Mucosa of descending colon (tissue), 3 donors: ENCODE results near the gene CFAP73. TPM values are rescaled to one million over a fixed set of nuclear protein-coding genes. Genes with fewer than 3 reads are reported as not detected.
A peak's percentile ranks its signal among the peaks of the same experiment; 100 is the strongest.

Experiments
- ATAC-seq: fragments of 200-7000 bp; cut with Tn5 transposase; one replicate; pipeline ENCODE4 v1.9.1; 2020; ENCODE audit warnings: mild to moderate bottlenecking, moderate library complexity
- DNase-seq, 3 donors: peaks; one replicate each; pipeline ENCODE4 v3.0.0-alpha.2; 2020
- H3K36me3 ChIP-seq: fragments of 200-600 bp; one replicate; pipeline ENCODE4 v1.8.0; 2021; ENCODE audit warnings: low read depth, mild to moderate bottlenecking
- H3K4me1 ChIP-seq: fragments of 200-600 bp; one replicate; pipeline ENCODE4 v1.8.0; 2021; ENCODE audit warnings: low read depth, mild to moderate bottlenecking
- H3K4me3 ChIP-seq: fragments of 200-600 bp; one replicate; pipeline ENCODE4 v1.8.0; 2021; ENCODE audit warnings: mild to moderate bottlenecking
- H3K9me3 ChIP-seq: fragments of 200-600 bp; one replicate; pipeline ENCODE4 v1.8.0; 2021; ENCODE audit warnings: mild to moderate bottlenecking
- CTCF ChIP-seq: fragments of 200-600 bp; IDR thresholded peaks from one replicate; pipeline ENCODE4 v1.8.0; 2022; ENCODE audit warnings: antibody characterized with exemption, mild to moderate bottlenecking
- intact Hi-C, 2 donors: fragments of 100-400 bp; cut with DNase I in 1 of 2; cut with micrococcal nuclease in 1 of 2; formaldehyde crosslinking; loops; one replicate each; pipeline versions ENCODE4 v1.11.0 to v1.11.1; 2022; cut with DNase I, micrococcal nuclease
- total RNA-seq, 3 donors: library from RNA; stranded (reverse); fragmentation: NEBNext Ultra II Directional in 2 of 3; extraction: Animal tissue kit (Norgen Biotek cat#: 25700) in 2 of 3; gene quantifications; one replicate each; pipeline versions ENCODE4 v1.2.1 to v1.2.4, GENCODE V29; 2021 to 2023
- donor health status: DM: no; HTN: no; CAD: no; lungs with moderate emphysema.
- donor health status: DM: no; HTN: no; CAD: no.
- donor health status: DM: no; HTN: yes; CAD: no.

The CFAP73 gene
- total RNA-seq, 3 donors from 2014 or later = 0.34 TPM; not detected in 2

- intact Hi-C loops = no loop called here
- no peak for DNase-seq
- no peaks in the 10 kb centered on the region for H3K36me3 ChIP-seq
- ATAC-seq = peak; percentile 9
- no peak overlapping the region for H3K4me3 ChIP-seq
- H3K4me1 ChIP-seq = no peaks in the 10 kb centered on the region
- H3K9me3 ChIP-seq = no peaks in the 10 kb centered on the region
- TF ChIP-seq CTCF = no peak
Observed at GRCh38 chr12:113161415-113162016, 12.0 kb downstream of the CFAP73 start.

- no peak overlapping the region for H3K4me3 ChIP-seq
- no peaks in the 10 kb centered on the region for H3K9me3 ChIP-seq
- no peaks in the 10 kb centered on the region for H3K4me1 ChIP-seq
- no peak for TF ChIP-seq CTCF
- intact Hi-C loops = no loop called here
- H3K36me3 ChIP-seq = no peaks in the 10 kb centered on the region
- ATAC-seq (no peak), DNase-seq (no peak)
Observed at GRCh38 chr12:113162102-113163029, 12.8 kb downstream of the CFAP73 start.

- Histone ChIP-seq H3K36me3 (no peaks in the 10 kb centered on the region), H3K9me3 (no peaks in the 10 kb centered on the region), H3K4me3 (no peak overlapping the region), H3K4me1 (no peaks in the 10 kb centered on the region)
- DNase-seq (no peak), ATAC-seq (no peak)
- TF ChIP-seq CTCF = no peak
- intact Hi-C loops = no loop called here
Observed at GRCh38 chr12:113163030-113163360, 13.5 kb downstream of the CFAP73 start.

GRCh38 chr12:113164014-113164413 lies 14.5 kb downstream of the CFAP73 start:
- H3K4me1 ChIP-seq = no peaks in the 10 kb centered on the region
- ATAC-seq (no peak), DNase-seq (no peak)
- TF ChIP-seq CTCF = no peak
- H3K36me3 ChIP-seq = no peaks in the 10 kb centered on the region
- no peaks in the 10 kb centered on the region for H3K9me3 ChIP-seq
- H3K4me3 ChIP-seq = no peak overlapping the region
- intact Hi-C loops = no loop called here

GRCh38 chr12:113165521-113166450 lies 16.3 kb downstream of the CFAP73 start:
- no peaks in the 10 kb centered on the region for H3K36me3 ChIP-seq
- intact Hi-C loops = no loop called here
- no peaks in the 10 kb centered on the region for H3K9me3 ChIP-seq
- no peak for ATAC-seq
- H3K4me1 ChIP-seq = no peaks in the 10 kb centered on the region
- no peak for TF ChIP-seq CTCF
- no peak for DNase-seq
- no peak overlapping the region for H3K4me3 ChIP-seq
